ENCODE data around the gene ECM2. TPM values are rescaled to one million over a fixed set of nuclear protein-coding genes. Genes with fewer than 3 reads are reported as not detected.
"Not testable (repeated sequence)": the region's sequence is repeated elsewhere in the genome, so short reads cannot be mapped to it uniquely, and the experiment has no call there.

Gene ECM2
- total RNA-seq = 10 to 100 TPM; 15.9 to 59.0 (median 53.6) TPM

GRCh38 chr9:92535940-92536850, at the start of gene ECM2:
ECM2 (minus strand) TSS chr9:92535990; CDS start chr9:92522866, 13,124 bp downstream.
- Histone ChIP-seq H3K27ac (peak within 1 kb of the TSS; percentile 37 to 89 (median 69)), H3K4me1 (peaks cover 0 to 22% (median 0%) of the 10 kb centered on the region in 4 donors), H3K27me3 (no peaks in the 10 kb centered on the region), H3K4me3 (peak within 1 kb of the TSS in 3 of 4 donors; percentile 22 to 42 (median 23)), H3K9me3 (peaks cover 0 to 13% (median 0%) of the 10 kb centered on the region in 4 donors), H3K36me3 (no peaks in the 10 kb centered on the region)
- DNase-seq (ENCODE audit: low spot score in 2 of 2) = peak in 1 of 2 donors; percentile 38
- TF ChIP-seq EP300 (IDR thresholded peaks at IDR 0.05) (peak; percentile 70 to 76), CTCF (IDR thresholded peaks at IDR 0.05) (no peak)
- WGBS, 2 donors = 43 to 51% methylated on average over 7 of the region's 7 CpGs

GRCh38 chr9:92576175-92576574, 40.4 kb upstream of the ECM2 start:
- DNase-seq (ENCODE audit: low spot score in 2 of 2) = no peak
- no peaks in the 10 kb centered on the region for H3K27me3 ChIP-seq
- WGBS, 2 donors = 67 to 76% methylated on average over 1 of the region's 1 CpG
- no peaks in the 10 kb centered on the region for H3K4me1 ChIP-seq
- H3K4me3 ChIP-seq = no peak overlapping the region
- H3K27ac ChIP-seq = no peak overlapping the region
- no peaks in the 10 kb centered on the region for H3K36me3 ChIP-seq
- H3K9me3 ChIP-seq = peaks cover 0 to 12% (median 0%) of the 10 kb centered on the region in 4 donors
- TF ChIP-seq CTCF (IDR thresholded peaks at IDR 0.05) (no peak), EP300 (IDR thresholded peaks at IDR 0.05) (no peak), POLR2A (IDR thresholded peaks at IDR 0.05) (no peak)

GRCh38 chr9:92573612-92574011, 37.8 kb upstream of the ECM2 start:
- H3K4me3 ChIP-seq; H3K27ac ChIP-seq; H3K4me1 ChIP-seq; H3K36me3 ChIP-seq; H3K27me3 ChIP-seq; DNase-seq (ENCODE audit: low spot score in 2 of 2): not testable (repeated sequence)
- 98% methylated on average over 11 to 14 of the region's 14 CpGs for WGBS, 2 donors
- H3K9me3 ChIP-seq = peaks cover 0 to 19% (median 0%) of the 10 kb centered on the region in 4 donors

GRCh38 chr9:92571871-92572270, 36.1 kb upstream of the ECM2 start:
- peaks cover 0 to 19% (median under 1%) of the 10 kb centered on the region in 4 donors for H3K9me3 ChIP-seq
- DNase-seq (ENCODE audit: low spot score in 2 of 2); H3K4me3 ChIP-seq; H3K36me3 ChIP-seq; H3K27ac ChIP-seq; H3K4me1 ChIP-seq; H3K27me3 ChIP-seq: not testable (repeated sequence)
- WGBS, 2 donors = 89 to 92% methylated on average over 2 of the region's 2 CpGs

GRCh38 chr9:92564982-92565381, 29.2 kb upstream of the ECM2 start:
- Histone ChIP-seq H3K4me1 (peaks cover 0 to 28% (median 0%) of the 10 kb centered on the region in 4 donors), H3K4me3 (no peak overlapping the region), H3K9me3 (peaks cover 0 to 11% (median 1%) of the 10 kb centered on the region in 4 donors), H3K36me3 (no peaks in the 10 kb centered on the region), H3K27ac (no peak overlapping the region), H3K27me3 (no peaks in the 10 kb centered on the region)
- TF ChIP-seq EP300 (IDR thresholded peaks at IDR 0.05) = no peak
- TF ChIP-seq POLR2A (IDR thresholded peaks at IDR 0.05) = no peak
- no peak for TF ChIP-seq CTCF (IDR thresholded peaks at IDR 0.05)
- DNase-seq (ENCODE audit: low spot score in 2 of 2) = no peak
- WGBS, 2 donors = 62% methylated on average over 2 of the region's 2 CpGs

GRCh38 chr9:92564504-92564903, 28.7 kb upstream of the ECM2 start:
- TF ChIP-seq CTCF (IDR thresholded peaks at IDR 0.05) (no peak), POLR2A (IDR thresholded peaks at IDR 0.05) (no peak)
- no peaks in the 10 kb centered on the region for H3K27me3 ChIP-seq

More at GRCh38 chr9:92564504-92564903, 28.7 kb upstream of the ECM2 start:
- DNase-seq (ENCODE audit: low spot score in 2 of 2) = no peak
- no peaks in the 10 kb centered on the region for H3K36me3 ChIP-seq
- peaks cover 0 to 28% (median 0%) of the 10 kb centered on the region in 4 donors for H3K4me1 ChIP-seq
- H3K4me3 ChIP-seq = no peak overlapping the region
- H3K9me3 ChIP-seq = peaks cover 0 to 7% (median 1%) of the 10 kb centered on the region in 4 donors
- no peak overlapping the region for H3K27ac ChIP-seq

All from tibial nerve (tissue), 4 donors.